DMS53 (cell line): ENCODE measurements around the gene RAPGEF3.

Experiments used
- DNase-seq: peaks from one replicate; lab custom pipeline; 2025; lab: John Stamatoyannopoulos, UW

The RAPGEF3 gene

DNA sequence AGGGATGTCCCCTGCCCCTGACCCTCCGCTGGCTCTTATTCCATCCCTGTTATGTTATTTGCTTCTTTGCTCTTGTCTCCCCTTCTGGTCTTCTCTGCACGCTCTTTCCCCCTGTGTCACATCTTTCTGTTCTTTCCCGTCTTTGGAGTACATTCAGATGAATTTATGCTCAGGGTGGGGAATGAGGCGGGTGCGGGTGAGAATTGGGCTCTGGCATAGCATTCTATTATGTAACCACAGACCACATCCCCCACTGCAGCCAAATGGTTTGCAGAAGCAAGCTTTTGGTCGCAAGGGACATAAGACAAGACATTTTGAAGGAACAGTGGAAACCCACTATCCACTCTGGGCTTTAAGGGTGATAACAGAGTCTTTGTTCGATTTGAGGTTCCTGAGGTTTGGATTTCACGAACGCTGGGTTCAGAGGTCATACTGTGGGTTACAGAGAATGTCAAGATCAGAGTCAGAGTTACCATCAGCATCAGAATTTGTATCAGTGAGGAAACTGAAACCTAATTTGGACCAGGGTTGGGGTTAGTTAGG lies 37.2 kb downstream of the RAPGEF3 start:
- no peak for DNase-seq

DNA sequence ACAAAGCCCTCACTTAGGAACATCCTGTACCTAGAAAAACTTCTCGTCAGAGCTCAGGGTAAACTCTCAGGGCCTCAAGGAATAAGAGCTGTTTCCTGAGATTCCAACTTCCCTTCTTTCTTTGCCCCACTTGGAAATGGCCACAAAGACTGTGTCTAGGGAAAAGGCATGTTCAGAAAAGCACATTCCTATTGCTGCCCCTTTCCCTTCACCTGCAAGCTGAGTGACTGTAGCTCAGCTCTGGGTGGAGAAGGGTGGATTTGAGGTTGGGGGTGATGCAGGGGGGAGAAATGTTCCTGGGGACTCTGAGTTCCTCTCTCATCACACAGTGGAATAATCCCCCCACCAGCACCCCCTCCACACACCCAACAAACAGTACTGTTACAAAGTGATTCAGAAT lies 40.1 kb downstream of the RAPGEF3 start:
- DNase-seq: no peak

DNA sequence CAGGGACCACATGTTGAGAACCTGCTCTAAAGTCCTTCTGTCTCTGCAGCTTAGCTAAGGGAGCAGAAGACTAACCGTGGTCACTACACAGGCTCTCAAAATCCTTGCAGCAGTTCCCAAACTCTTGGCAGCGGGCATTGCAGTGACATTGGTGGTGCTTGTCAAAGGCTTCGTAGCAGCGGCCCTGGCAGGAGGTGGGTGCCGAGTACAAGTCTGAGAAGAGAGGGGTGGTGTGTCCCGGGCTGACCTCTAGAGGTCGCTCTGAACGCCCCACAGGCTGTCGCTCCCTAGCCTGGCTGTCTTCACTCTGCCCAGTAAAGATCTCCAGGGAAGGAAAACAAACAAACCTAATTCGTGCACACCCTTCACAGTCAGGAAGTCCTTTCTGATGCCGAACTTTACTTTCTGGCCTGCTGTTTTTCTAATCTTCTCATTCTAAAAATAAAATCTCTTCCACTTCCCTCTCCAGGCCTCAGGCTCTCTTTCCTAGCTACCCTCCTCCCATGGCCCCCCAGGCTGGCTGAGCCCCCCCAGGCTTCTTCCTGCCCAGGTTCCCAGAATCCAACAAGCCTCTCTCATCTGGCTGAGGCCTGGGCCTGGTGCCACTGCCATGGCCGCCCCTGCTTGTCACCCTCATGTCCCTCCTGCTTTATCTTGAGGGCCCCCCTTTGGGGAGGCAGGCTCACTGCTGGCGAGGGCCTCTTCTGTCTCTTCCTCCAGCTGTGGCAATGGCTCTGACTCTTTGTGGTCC lies 41.1 kb downstream of the RAPGEF3 start:
- peak; percentile 98 for DNase-seq

DNA sequence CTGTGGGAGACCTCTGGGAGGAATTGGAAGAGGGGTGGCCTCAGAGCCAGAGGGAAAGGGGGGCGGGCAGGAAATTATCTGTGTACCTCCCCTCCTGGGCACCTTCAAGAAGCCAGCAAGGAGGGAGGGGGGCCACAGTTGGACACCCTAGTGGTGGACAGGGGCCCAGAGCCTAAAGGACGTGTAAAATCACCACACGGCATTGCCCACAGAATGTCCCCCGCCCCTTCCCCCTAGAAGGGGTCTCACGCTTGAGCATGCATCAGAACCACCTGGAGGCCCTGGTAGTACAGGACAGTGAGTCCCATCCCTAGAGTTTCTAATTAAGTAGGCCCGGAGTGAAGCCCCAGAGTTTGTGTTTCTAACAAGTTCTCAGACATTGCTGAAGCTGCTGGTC lies 41.6 kb downstream of the RAPGEF3 start:
- no peak for DNase-seq

DNA sequence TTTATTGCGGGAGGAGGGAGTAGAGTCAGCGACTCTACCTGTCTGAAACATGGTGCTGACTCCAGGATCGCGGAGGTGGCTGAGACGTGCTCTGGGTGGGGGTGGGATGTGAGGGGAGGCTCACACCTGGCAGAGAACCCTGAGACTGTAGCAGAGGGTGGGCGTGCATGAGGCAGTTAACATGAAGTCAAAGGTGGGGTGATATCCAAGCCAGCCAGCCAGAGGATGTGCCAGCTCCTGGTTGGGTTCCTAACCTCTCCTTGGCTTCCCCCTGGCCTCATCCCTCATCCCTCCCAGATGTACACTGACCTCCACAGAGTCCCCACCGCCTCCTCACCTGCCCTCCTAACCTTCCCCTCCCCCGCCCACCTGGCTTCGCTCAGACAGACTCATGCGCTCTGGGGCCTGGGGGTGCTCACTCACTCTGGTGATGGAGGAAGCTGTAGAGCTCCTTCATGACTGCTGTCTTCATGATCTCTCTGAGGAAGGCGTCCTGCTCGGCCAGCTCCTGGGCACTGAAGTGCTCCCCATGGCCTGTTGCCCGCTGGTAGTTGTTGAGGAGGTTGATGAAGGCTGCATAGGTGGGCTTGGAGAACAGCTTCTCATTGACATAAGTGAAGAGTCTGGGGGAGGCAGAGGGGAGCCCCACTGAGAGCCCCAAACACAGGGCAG lies 42.7 kb downstream of the RAPGEF3 start:
- DNase-seq: no peak

DNA sequence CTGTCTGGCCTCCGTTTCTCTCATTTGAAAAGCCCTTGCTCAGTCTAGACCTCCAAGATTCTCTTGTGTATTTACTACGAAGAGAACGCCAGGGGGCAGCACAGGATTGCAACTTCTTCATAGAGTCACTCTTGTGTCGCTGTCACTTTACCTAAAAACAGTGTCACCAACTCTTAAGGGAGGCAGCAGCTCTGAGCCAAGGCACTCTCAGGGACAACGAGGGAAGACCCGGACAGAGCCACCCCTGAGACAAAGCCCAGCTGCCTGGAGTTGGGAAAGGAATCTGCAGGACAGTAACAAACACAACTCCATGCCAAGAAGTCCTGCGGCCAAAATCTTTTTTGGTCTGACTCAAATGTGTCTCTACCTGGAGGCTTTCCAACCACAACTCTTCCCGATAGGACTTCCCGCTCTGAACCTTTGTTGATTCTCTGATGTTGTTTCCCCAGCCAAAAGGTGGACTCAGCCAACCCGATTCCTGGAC lies 43.2 kb downstream of the RAPGEF3 start:
- peak; percentile 97 for DNase-seq

DNA sequence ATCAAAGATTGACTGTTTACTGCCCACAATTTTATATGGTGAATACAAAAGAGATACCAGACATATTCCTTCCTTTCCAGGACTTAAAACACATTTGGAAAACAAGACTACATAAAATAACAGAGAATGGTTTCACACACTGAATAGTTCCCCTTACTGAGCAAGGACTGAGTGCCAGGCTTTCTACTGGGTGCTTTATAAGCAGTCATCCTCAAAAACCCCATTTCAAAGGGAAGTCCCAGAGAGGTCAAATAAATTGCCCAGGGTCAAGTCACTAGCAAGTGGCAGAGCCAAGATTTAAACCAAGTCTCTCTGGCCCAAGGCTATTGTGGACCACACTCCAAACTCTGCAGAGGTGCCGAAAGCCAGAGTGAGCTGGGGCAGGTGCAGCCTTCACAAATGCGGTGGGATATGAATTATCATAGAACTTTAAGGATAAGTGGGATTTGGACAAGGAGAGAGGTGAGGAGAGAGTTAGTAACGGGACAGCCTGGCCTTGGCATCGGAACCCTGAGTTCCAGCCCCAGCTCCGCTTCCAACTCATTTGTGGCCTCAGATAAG lies 43.8 kb downstream of the RAPGEF3 start:
- no peak for DNase-seq

DNA sequence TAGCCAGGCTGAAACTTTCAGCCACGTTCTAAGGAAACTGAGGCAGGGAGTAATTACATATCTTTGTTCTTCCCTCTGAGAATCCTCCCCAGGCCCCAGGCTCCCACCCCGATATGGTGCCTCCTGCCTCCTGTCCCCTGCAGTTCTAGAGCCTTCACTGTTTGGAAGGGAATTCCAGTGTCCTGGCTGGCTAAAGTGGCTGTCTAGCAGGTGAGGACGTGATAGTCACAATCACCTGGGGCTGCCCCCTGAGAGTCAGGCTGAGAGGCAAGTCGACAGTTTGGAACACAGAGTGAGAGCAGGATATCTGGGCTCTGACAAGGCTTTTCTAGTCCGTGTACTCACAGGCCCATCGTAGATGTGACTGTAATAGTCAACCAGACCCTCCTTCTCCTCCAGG lies 46.5 kb downstream of the RAPGEF3 start:
- no peak for DNase-seq

DNA sequence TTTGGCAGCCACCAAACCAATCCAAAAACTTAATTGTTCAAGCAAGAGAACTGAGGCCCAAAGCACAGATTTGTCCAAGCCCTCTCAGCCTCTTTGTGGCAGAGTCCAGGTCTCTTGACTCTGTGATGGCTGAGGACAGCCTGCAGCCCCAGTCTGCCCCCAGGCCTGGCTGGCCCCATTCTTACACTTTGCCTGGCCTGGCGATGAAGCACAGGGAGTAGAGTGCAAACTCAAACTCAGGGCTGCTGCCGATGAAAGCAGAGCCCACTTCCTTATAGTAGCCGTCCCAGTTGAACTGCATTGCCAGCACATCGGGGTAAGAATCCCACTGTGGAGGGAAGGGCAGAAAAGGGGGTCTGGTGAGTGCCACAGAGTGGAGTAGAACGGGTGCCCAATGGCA lies 47.2 kb downstream of the RAPGEF3 start:
- no peak for DNase-seq

DNA sequence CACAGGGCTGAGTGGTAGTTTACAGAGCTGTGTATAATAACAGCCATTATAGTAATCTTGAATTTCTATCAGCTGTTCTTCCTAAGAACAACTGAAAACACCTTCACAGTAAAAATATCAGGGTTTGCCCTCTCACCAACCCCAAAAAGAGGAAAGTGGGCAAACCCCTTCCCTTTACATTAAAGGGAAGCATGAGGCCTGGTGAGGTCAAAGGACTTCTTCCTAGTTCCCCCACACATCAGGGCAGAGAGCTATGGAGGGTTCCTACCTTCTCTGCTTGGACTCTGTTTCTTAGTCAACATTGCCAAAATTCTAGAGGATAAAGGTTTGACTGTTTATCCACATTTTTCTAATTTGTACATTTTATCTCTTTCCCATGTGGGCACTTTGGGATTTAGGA lies 48.4 kb downstream of the RAPGEF3 start:
- DNase-seq: no peak

DNA sequence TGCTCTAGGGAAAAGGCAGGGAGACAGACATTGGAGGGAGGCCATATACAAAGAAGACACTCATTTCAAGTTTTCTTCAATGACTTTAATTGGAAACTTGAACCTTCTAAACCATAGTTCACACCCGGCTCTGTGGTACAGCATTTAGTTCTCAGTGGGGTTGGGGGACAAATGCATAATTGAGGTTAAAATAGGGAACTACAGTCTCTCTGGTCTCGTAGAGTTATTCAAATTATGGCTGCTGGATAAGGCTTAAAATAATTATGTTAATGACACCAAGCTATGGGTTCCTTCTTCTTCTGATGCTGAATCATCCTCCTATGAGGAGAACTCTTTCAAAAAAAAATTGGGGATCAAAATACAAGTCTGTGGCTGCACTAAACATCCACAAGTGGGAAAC lies 49.0 kb downstream of the RAPGEF3 start:
- DNase-seq: no peak

DNA sequence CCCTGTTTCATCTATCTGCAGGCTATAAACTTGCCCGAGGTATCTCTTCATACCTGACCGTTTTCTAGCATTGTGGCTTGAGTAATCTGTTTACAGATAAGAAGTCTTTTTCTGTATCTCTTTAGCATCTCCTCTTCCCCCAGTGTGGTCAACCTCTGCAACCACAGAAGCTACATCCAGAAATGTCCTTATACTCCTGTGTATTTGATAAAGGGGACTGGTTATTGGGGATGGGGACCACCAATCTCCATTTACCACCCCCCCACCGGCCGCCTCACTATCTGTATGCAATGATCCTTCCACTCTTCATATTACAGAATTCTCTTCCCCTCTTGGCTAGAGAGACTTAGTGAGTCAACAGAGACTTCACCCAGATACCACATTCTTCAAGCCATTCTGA lies 49.4 kb downstream of the RAPGEF3 start:
- no peak for DNase-seq

DNA sequence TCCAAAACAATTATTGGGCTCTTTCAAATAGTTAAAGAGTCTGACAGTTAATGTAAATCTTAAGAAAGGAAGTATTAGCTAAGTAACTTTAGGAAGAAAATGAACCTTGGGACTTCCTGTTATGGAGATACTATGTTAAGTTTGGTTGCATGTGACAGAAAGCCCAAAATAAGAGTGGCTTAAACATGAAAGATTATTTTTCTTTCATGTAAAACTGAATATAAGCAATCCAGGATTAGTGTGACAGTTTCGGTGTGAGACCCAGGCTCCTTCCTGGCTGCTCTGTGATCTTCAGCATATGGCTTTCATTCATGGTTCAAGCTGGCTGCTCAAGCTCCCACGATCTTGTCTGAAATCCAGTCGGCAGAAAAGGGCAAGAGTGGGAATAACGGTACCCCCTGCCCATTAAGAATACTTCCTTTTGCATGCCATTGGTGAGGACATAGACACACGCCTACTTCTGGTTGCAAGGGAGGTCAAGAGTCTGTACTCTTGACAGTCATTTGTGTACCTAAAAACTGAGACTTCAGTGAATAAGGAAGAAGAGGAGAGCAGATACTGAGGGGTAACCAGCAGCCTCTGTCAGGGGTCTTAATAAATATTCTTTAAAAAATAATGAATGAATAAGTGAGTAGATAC lies 50.7 kb downstream of the RAPGEF3 start:
- DNase-seq: no peak

DNA sequence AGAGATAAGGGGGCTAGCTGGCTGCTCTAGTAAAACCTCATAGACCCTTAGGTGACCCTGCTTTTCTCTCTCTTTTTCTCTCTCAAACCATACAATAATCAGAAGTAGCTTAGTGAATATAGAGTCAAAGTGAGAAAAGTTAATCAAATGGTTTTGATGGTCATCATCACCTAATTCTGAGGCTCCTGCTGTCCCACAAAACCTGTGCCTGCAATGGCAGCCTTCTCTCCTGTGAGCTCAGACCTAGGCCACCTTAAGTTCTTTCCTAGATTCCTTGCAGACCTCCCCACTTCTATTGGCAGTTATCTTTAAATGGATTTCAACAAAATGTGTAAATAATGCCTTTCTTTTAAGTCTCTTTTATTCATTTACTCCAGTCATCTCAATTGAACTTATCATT lies 51.3 kb downstream of the RAPGEF3 start:
- DNase-seq: no peak

DNA sequence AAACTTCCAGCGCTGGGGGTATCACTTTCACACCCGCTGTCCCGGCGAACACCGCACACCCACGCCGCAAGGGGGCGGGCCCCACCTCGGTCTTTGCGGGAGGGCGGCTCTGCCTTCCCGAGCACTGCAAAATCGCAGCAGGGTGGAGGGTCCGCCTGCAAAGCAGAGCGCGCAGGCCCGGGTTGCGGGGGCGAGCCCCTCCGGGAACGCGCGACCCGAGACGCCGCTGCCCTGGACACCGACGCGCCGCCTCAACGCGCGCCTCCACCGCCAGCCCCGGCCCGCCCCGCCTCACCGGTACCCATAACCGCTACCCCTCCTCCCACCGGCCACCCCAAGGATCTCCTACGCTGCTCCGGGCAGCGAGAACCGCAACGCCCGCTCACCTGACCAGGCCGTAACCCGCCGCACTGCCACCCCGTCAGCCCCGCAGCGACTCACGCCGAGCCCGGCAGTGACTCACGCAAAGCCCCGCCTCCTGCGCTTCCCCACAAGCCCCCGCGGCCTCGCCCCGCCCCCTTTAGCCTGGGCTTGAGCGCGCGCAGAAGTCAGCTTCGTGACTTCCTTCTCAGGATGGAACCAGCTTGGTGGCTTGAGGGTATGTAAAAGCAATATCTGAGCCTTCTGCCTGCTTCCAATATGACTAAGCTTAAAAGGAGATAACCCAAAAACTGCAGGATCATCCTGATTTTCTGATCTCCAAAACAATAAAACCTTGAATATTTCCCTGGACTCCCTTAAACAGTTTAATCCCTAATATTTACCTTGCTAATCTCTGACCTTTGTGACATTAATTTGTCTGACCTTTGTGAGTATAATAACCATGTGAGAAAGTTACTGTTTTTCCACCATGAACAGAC lies 52.9 kb downstream of the RAPGEF3 start, which contains the start of gene RPAP3:
Gene RPAP3, minus strand, starts transcription at position 465 of the 860 bp plus-strand sequence. CDS start 3,190 bp downstream, outside the sequence.
- DNase-seq: peak; percentile 100

DNA sequence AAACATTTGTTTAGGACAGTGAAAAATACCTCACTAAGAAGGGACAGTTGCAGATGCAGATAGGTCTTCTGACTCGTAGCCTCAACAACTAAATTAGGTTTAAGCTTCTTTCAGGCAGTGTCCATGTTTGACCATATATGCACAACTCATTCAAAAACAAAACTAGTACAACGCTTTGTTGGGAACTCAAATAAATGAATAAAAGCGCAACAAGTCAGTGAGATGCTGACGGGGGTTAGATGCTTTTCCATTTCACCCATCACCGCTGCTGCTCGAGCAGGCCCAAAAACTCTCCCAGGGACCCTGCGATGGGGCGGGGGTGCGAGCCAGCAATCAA lies 53.5 kb downstream of the RAPGEF3 start:
- DNase-seq: no peak

DNA sequence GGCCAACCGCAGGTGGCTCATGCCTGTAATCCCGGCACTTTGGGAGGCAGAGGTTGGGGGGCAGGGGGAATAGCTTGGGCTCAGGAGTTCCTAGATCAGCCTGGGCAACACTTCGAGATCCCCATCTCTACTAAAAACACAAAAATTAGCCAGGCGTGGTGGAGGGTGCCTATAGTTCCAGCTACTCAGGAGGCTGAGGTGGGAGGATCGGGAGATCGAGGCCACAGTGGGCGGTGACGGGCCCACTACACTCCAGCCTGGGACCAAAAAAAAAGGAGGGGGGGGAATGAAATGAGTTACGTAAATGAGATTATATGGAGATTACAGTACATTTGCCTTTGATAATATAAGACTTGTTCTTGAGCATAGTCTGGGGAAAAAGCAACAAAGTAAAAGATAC lies 54.0 kb downstream of the RAPGEF3 start:
- DNase-seq: no peak

DNA sequence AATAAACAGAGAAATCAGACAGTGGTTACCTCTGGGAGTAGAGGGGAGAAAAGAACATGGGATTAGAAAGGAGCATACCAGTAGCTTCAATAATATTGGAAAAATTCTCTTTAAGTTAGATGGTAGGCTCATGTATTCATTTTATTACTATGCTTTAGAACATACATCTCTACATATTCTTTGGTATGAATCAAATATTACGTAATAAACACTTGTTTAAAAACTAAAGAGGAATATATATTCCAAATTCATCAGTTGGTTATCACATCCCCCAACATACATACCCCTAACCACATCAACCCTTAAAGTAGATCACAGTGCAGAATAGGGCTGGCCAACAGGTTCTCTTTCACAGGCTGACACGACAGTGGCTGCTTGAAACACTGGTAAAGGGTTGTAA lies 58.4 kb downstream of the RAPGEF3 start:
- DNase-seq: no peak

DNA sequence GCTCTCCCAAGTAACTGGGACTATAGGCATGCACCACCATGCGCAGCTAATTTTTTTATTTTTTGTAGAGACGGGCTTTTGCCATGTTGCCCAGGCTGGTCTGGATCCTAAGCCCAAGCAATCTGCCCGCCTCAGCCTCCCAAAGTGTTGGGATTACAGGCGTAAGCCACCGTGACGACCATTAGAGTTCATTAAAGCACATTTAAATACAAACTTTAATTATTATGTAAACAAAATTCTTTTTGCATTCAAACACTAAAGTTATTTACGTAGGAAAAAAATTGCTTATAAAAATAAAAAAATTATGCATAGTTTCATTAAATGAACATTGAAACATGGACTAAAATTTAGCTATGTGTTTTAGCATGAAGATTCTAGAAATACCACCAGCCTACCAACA lies 60.0 kb downstream of the RAPGEF3 start:
- DNase-seq: no peak

DNA sequence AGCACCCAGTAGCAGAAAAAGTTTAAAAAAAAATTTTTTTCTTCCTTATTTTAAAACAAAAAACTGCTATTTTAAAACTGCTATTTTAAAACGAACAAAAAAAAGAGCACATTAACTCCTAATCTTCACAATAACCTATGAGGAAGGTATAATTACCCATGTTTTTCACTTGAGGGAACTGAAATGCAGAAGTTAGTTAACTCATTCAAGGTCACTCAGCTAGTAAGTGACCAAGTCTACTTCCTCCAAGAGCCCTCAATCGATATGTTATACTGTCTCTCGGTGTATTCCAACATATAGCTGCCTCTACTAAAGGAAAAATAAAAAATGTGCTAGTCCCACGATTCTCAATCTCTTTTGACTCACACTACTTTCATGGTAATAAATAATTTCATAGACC lies 60.6 kb downstream of the RAPGEF3 start:
- DNase-seq: no peak

DNA sequence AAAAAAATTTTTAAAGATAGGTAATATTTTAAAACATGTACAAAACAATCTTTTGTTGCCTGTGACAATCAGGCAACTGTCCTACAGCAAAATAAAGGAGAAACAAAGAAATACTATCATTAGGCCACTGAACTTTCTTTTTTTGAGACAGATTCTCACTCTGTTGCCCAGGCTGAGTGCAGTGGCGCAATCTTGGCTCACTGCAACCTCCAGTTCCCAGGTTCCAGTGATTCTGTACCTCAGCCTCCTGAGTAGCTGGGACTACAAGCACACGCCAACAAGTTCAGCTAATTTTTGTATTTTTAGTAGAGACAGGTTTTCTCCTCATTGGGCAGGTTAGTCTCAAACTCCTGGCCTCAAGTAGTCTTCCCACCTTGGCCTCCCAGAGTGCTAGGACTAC lies 69.5 kb downstream of the RAPGEF3 start:
- no peak for DNase-seq

DNA sequence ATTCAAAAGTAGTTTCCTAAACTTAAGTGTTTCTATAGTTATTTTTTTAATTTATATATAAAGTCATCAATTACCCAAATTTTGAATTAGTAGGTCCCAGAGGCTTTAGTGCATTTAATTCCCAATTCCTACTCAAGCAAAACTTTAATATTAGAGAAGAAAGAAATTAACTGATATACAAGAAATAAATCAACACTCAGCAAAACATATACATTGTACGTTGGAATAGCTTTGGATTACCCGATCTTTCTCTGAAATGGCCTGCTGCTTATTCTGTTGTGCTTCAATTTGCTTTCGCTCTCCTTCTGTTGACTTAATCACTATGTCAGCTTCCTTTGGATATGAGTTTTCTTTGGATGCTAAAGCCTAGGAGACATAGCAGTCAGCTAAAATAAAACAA lies 71.0 kb downstream of the RAPGEF3 start:
- no peak for DNase-seq
